K562 (cell line): ENCODE measurements around the gene CEP95. TPM values are rescaled to one million over a fixed set of nuclear protein-coding genes. Genes with fewer than 3 reads are reported as not detected.

ENCODE experiments used
- BDP1 ChIP-seq: IDR thresholded peaks from 3 replicates; pipeline ENCODE4 v1.6.1; 2011; ENCODE audit not compliant: insufficient read length, insufficient read depth
- POLR2B ChIP-seq: fragments of 450-650 bp; IDR thresholded peaks from 2 replicates; pipeline ENCODE4 v1.6.1; 2018; ENCODE audit warnings: low read depth; ENCODE audit not compliant: partially characterized antibody
- RAD51 ChIP-seq: fragments of 450-650 bp; IDR thresholded peaks from 2 replicates; pipeline ENCODE4 v1.7.1; 2016; ENCODE audit warnings: low read depth, mild to moderate bottlenecking, borderline replicate concordance
- SIN3A ChIP-seq, 2 experiments: fragments of 150-350 bp in 1 of 2; IDR thresholded peaks; 2 replicates each; pipeline ENCODE4 v1.6.1; 2011 to 2016; ENCODE audit warnings: borderline replicate concordance in 2 of 2, low read depth in 2 of 2, low read length in 2 of 2, mild to moderate bottlenecking in 2 of 2, moderate library complexity in 2 of 2; ENCODE audit not compliant: control insufficient read depth in 1 of 2
- TAF9B ChIP-seq: fragments of 450-650 bp; IDR thresholded peaks from 2 replicates; pipeline ENCODE4 v1.6.1; 2018; ENCODE audit warnings: mild to moderate bottlenecking; ENCODE audit not compliant: partially characterized antibody
- YBX1 ChIP-seq: fragments of 450-650 bp; IDR thresholded peaks from 2 replicates; pipeline ENCODE4 v1.7.1; 2016; ENCODE audit warnings: mild to moderate bottlenecking
- ZBTB9 ChIP-seq: fragments of 450-650 bp; formaldehyde crosslinking; IDR thresholded peaks from 2 replicates; pipeline ENCODE4 v1.4.0; 2020; ENCODE audit warnings: mild to moderate bottlenecking, moderate library complexity
- ZFPM2 ChIP-seq: fragments of 250-450 bp; sonication (Bioruptor Pico); IDR thresholded peaks from 2 replicates; pipeline ENCODE4 v1.5.1; 2022; ENCODE audit warnings: mild to moderate bottlenecking
- ZNF24 ChIP-seq: fragments of 450-650 bp; IDR thresholded peaks from 2 replicates; pipeline ENCODE4 v1.6.1; 2016
- ZNF445 ChIP-seq: fragments of 250-450 bp; sonication (Bioruptor Pico); IDR thresholded peaks from 2 replicates; pipeline ENCODE4 v1.4.0; 2020; ENCODE audit warnings: low read depth, mild to moderate bottlenecking, moderate library complexity
- polyA plus RNA-seq, 8 experiments: library from polyadenylated mRNA; depleted of rRNA in 4 of 8; stranded (reverse) in 5 of 8; unstranded in 3 of 8; fragments of >200 nt; fragmentation: Nextera tagmentation in 2 of 8; fragmentation: Illumina TruSeq in 1 of 8; extraction: Ambion mirVana in 2 of 8; extraction: Trizol in 1 of 8; gene quantifications; 2 replicates each; pipeline versions ENCODE4 v1.2.1 to v1.2.3, GENCODE V29; 2011 to 2014; ENCODE audit warnings: inconsistent platforms in 1 of 8, missing spikeins in 1 of 8
- total RNA-seq, 7 experiments: library from RNA; depleted of rRNA in 6 of 7; stranded (reverse); fragments of >200 nt in 6 of 7; fragmentation: Illumina TruSeq in 2 of 7; extraction: Trizol in 2 of 7; gene quantifications; 2 replicates each; pipeline versions ENCODE4 v1.2.1 to v1.2.3, GENCODE V29; 2011 to 2021; ENCODE audit warnings: low replicate concordance in 1 of 7
- TF ChIP-seq, protein P1 (sequence below): fragments of 200-600 bp; sonication (generic); IDR thresholded peaks from one replicate; pipeline ENCODE4 v1.6.1; 2012; ENCODE audit warnings: mild to moderate bottlenecking, low read depth, low read length, inconsistent platforms
- TF ChIP-seq, protein P2 (sequence below): fragments of 250-450 bp; sonication (Bioruptor Pico); IDR thresholded peaks from 2 replicates; pipeline ENCODE4 v1.4.0; 2020; ENCODE audit warnings: mild to moderate bottlenecking, moderate library complexity

Gene CEP95
- total and polyA plus RNA-seq, 9 of the 15 experiments (the other 6 are each of a cell fraction or from before 2014, with no cell fraction given), result 26.7 to 80.7 (median 56.9) TPM

GRCh38 chr17:64507413-64507782 is 621 bp downstream of the CEP95 start (continued):
- TF ChIP-seq BDP1 (no peak), TAF9B (no peak), ZNF445 (CRISPR knock-in tag) (no peak), ZBTB9 (no peak), ZFPM2 (no peak), SIN3A (IDR thresholded peaks at IDR 0.05; ENCODE audit: borderline replicate concordance in 2 of 2, control insufficient read depth in 1 of 2, low read depth in 2 of 2, low read length in 2 of 2) (peak in 1 of 2 experiments; percentile 92; a peak in 3 of 4 replicates), ZNF24 (no peak), POLR2B (no peak), YBX1 (no peak), RAD51 (no peak)
- TF ChIP-seq, protein P1, sequence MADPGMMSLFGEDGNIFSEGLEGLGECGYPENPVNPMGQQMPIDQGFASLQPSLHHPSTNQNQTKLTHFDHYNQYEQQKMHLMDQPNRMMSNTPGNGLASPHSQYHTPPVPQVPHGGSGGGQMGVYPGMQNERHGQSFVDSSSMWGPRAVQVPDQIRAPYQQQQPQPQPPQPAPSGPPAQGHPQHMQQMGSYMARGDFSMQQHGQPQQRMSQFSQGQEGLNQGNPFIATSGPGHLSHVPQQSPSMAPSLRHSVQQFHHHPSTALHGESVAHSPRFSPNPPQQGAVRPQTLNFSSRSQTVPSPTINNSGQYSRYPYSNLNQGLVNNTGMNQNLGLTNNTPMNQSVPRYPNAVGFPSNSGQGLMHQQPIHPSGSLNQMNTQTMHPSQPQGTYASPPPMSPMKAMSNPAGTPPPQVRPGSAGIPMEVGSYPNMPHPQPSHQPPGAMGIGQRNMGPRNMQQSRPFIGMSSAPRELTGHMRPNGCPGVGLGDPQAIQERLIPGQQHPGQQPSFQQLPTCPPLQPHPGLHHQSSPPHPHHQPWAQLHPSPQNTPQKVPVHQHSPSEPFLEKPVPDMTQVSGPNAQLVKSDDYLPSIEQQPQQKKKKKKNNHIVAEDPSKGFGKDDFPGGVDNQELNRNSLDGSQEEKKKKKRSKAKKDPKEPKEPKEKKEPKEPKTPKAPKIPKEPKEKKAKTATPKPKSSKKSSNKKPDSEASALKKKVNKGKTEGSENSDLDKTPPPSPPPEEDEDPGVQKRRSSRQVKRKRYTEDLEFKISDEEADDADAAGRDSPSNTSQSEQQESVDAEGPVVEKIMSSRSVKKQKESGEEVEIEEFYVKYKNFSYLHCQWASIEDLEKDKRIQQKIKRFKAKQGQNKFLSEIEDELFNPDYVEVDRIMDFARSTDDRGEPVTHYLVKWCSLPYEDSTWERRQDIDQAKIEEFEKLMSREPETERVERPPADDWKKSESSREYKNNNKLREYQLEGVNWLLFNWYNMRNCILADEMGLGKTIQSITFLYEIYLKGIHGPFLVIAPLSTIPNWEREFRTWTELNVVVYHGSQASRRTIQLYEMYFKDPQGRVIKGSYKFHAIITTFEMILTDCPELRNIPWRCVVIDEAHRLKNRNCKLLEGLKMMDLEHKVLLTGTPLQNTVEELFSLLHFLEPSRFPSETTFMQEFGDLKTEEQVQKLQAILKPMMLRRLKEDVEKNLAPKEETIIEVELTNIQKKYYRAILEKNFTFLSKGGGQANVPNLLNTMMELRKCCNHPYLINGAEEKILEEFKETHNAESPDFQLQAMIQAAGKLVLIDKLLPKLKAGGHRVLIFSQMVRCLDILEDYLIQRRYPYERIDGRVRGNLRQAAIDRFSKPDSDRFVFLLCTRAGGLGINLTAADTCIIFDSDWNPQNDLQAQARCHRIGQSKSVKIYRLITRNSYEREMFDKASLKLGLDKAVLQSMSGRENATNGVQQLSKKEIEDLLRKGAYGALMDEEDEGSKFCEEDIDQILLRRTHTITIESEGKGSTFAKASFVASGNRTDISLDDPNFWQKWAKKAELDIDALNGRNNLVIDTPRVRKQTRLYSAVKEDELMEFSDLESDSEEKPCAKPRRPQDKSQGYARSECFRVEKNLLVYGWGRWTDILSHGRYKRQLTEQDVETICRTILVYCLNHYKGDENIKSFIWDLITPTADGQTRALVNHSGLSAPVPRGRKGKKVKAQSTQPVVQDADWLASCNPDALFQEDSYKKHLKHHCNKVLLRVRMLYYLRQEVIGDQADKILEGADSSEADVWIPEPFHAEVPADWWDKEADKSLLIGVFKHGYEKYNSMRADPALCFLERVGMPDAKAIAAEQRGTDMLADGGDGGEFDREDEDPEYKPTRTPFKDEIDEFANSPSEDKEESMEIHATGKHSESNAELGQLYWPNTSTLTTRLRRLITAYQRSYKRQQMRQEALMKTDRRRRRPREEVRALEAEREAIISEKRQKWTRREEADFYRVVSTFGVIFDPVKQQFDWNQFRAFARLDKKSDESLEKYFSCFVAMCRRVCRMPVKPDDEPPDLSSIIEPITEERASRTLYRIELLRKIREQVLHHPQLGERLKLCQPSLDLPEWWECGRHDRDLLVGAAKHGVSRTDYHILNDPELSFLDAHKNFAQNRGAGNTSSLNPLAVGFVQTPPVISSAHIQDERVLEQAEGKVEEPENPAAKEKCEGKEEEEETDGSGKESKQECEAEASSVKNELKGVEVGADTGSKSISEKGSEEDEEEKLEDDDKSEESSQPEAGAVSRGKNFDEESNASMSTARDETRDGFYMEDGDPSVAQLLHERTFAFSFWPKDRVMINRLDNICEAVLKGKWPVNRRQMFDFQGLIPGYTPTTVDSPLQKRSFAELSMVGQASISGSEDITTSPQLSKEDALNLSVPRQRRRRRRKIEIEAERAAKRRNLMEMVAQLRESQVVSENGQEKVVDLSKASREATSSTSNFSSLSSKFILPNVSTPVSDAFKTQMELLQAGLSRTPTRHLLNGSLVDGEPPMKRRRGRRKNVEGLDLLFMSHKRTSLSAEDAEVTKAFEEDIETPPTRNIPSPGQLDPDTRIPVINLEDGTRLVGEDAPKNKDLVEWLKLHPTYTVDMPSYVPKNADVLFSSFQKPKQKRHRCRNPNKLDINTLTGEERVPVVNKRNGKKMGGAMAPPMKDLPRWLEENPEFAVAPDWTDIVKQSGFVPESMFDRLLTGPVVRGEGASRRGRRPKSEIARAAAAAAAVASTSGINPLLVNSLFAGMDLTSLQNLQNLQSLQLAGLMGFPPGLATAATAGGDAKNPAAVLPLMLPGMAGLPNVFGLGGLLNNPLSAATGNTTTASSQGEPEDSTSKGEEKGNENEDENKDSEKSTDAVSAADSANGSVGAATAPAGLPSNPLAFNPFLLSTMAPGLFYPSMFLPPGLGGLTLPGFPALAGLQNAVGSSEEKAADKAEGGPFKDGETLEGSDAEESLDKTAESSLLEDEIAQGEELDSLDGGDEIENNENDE, result no peak
- TF ChIP-seq, protein P2, sequence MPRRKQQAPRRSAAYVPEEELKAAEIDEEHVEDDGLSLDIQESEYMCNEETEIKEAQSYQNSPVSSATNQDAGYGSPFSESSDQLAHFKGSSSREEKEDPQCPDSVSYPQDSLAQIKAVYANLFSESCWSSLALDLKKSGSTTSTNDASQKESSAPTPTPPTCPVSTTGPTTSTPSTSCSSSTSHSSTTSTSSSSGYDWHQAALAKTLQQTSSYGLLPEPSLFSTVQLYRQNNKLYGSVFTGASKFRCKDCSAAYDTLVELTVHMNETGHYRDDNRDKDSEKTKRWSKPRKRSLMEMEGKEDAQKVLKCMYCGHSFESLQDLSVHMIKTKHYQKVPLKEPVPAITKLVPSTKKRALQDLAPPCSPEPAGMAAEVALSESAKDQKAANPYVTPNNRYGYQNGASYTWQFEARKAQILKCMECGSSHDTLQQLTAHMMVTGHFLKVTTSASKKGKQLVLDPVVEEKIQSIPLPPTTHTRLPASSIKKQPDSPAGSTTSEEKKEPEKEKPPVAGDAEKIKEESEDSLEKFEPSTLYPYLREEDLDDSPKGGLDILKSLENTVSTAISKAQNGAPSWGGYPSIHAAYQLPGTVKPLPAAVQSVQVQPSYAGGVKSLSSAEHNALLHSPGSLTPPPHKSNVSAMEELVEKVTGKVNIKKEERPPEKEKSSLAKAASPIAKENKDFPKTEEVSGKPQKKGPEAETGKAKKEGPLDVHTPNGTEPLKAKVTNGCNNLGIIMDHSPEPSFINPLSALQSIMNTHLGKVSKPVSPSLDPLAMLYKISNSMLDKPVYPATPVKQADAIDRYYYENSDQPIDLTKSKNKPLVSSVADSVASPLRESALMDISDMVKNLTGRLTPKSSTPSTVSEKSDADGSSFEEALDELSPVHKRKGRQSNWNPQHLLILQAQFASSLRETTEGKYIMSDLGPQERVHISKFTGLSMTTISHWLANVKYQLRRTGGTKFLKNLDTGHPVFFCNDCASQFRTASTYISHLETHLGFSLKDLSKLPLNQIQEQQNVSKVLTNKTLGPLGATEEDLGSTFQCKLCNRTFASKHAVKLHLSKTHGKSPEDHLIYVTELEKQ (CRISPR knock-in tag), result no peak
